K562 (cell line): ENCODE data around the gene SMG5. TPM values are rescaled to one million over a fixed set of nuclear protein-coding genes. Genes with fewer than 3 reads are reported as not detected.

ENCODE experiments used
- ATAC-seq: fragments of 200-7000 bp; cut with Tn5 transposase; 3 replicates; pipeline ENCODE4 v1.9.1; 2020; ENCODE audit warnings: moderate library complexity
- BruUV-seq: library from RNA; stranded (reverse); fragments of 400-500 nt; replicated peaks from 2 replicates; lab custom pipeline; 2021; lab: Mats Ljungman, UMichigan
- CTCF ChIA-PET: fragments of 300-600 bp; formaldehyde crosslinking; extraction: SDS; loops from one replicate; lab custom pipeline; 2021; ENCODE audit warnings: low intra/inter-chr PET ratio; lab: Yijun Ruan, JAX
- POLR2A ChIA-PET: fragments of 300-600, 350-650 bp; sonication (Branson Sonifier 250); formaldehyde crosslinking; extraction: SDS; loops from one replicate; lab custom pipeline; 2021; ENCODE audit warnings: antibody characterized with exemption, inconsistent platforms; lab: Yijun Ruan, JAX
- DNase-seq, 4 experiments: peaks; one replicate each; pipeline versions ENCODE4 v3.0.0 to v3.0.0-alpha.2; 2011 to 2018; ENCODE audit warnings: low spot score in 3 of 4, mixed read lengths in 3 of 4; ENCODE audit errors: extremely low read depth in 1 of 4
- FAIRE-seq: peaks from 2 replicates; lab custom pipeline; 2011; peaks lifted over from hg19 to GRCh38; lab: Jason Lieb, UNC
- H2AFZ ChIP-seq: 2 replicates; pipeline ENCODE4 v1.6.0; 2011; ENCODE audit warnings: low read depth, low read length, control low read depth, inconsistent platforms
- H3K27ac ChIP-seq: fragments of 200-600 bp; 3 replicates; pipeline ENCODE4 v1.8.0; 2011; ENCODE audit warnings: low read depth, mild to moderate bottlenecking, control low read depth, inconsistent platforms, low read length, moderate library complexity, mixed read lengths; ENCODE audit errors: extremely low read depth
- H3K27me3 ChIP-seq, 2 experiments: fragments of 300-600 bp in 1 of 2; 2 replicates in 1 of 2; 3 replicates in 1 of 2; pipeline versions ENCODE4 v1.6.0 to v1.8.0; 2011; ENCODE audit warnings: inconsistent platforms in 2 of 2, low read length in 2 of 2, mild to moderate bottlenecking in 1 of 2, mixed read lengths in 1 of 2, moderate library complexity in 1 of 2; ENCODE audit not compliant: control insufficient read depth in 2 of 2, insufficient read depth in 2 of 2
- H3K36me3 ChIP-seq: fragments of 300-600 bp; 3 replicates; pipeline ENCODE4 v1.8.0; 2011; ENCODE audit warnings: mild to moderate bottlenecking, low read length, inconsistent platforms; ENCODE audit not compliant: control insufficient read depth, insufficient read depth
- H3K4me1 ChIP-seq, 2 experiments: fragments of 200-600 bp in 1 of 2; replicated peaks in 1 of 2; 2 replicates in 1 of 2; 3 replicates in 1 of 2; pipeline versions ENCODE4 v1.5.1 to v1.8.0; 2011; ENCODE audit warnings: inconsistent platforms in 2 of 2, low read length in 2 of 2, mild to moderate bottlenecking in 1 of 2, mixed read lengths in 1 of 2, moderate library complexity in 1 of 2; ENCODE audit not compliant: control insufficient read depth in 2 of 2, insufficient read depth in 2 of 2
- H3K4me2 ChIP-seq: 2 replicates; pipeline ENCODE4 v1.6.1; 2011; ENCODE audit warnings: low read length, control low read depth, inconsistent platforms, mixed read lengths; ENCODE audit not compliant: insufficient read depth
- H3K4me3 ChIP-seq: fragments of 200-600 bp; sonication (generic), shearing (Covaris generic); 2 replicates; pipeline ENCODE4 v1.5.1; 2016; ENCODE audit warnings: control low read depth, inconsistent platforms
- H3K79me2 ChIP-seq: fragments of 200-600 bp; 3 replicates; pipeline ENCODE4 v1.8.0; 2011; ENCODE audit warnings: low read length, inconsistent platforms; ENCODE audit not compliant: control insufficient read depth, insufficient read depth
- H3K9ac ChIP-seq, 2 experiments: 2 replicates each; pipeline versions ENCODE4 v1.6.0 to v1.6.1; 2011; ENCODE audit warnings: low read depth in 2 of 2, low read length in 2 of 2, control low read depth in 1 of 2, inconsistent platforms in 1 of 2, mild to moderate bottlenecking in 1 of 2, mixed read lengths in 1 of 2; ENCODE audit not compliant: insufficient read depth in 1 of 2
- H3K9me1 ChIP-seq: one replicate; pipeline ENCODE4 v1.6.0; 2011; ENCODE audit warnings: inconsistent platforms, mild to moderate bottlenecking, low read length, moderate library complexity; ENCODE audit not compliant: control insufficient read depth, insufficient read depth
- H3K9me3 ChIP-seq: replicated peaks from 2 replicates; pipeline ENCODE4 v1.5.1; 2011; ENCODE audit warnings: low read depth, low read length, inconsistent platforms; ENCODE audit not compliant: control insufficient read depth, insufficient read depth
- H4K20me1 ChIP-seq: replicated peaks from 2 replicates; pipeline ENCODE4 v1.6.1; 2011; ENCODE audit warnings: low read length, inconsistent platforms, mixed read lengths; ENCODE audit not compliant: control insufficient read depth, insufficient read depth
- HDAC3 ChIP-seq: fragments of 450-650 bp; IDR thresholded peaks from 2 replicates; pipeline ENCODE4 v1.6.1; 2018; ENCODE audit warnings: borderline replicate concordance, mild to moderate bottlenecking, moderate library complexity; ENCODE audit not compliant: partially characterized antibody
- HDAC8 ChIP-seq: fragments of 450-650 bp; IDR thresholded peaks from 2 replicates; pipeline ENCODE4 v1.6.1; 2016; ENCODE audit warnings: mild to moderate bottlenecking, missing genetic modification characterization, moderate library complexity, missing compliant biosample characterization
- KAT7 ChIP-seq: sonication (generic); formaldehyde crosslinking; IDR thresholded peaks from 2 replicates; pipeline ENCODE4 v1.8.0; 2022; ENCODE audit warnings: missing genetic modification reagents, mild to moderate bottlenecking, borderline replicate concordance
- PHB2 ChIP-seq: fragments of 450-650 bp; IDR thresholded peaks from 2 replicates; pipeline ENCODE4 v1.6.1; 2017; ENCODE audit warnings: low read depth
- PRMT5 ChIP-seq: sonication (generic); formaldehyde crosslinking; IDR thresholded peaks from 2 replicates; pipeline ENCODE4 v1.5.0; 2020; ENCODE audit warnings: missing genetic modification reagents
- SP2 ChIP-seq: IDR thresholded peaks from 2 replicates; pipeline ENCODE4 v1.6.1; 2011; ENCODE audit warnings: mild to moderate bottlenecking, low read depth, low read length, moderate library complexity; ENCODE audit not compliant: poor library complexity, severe bottlenecking; ENCODE audit errors: extremely low read depth
- ZFX ChIP-seq: sonication (generic); formaldehyde crosslinking; IDR thresholded peaks from 2 replicates; pipeline ENCODE4 v1.8.0; 2022; ENCODE audit warnings: mild to moderate bottlenecking, missing genetic modification reagents, moderate library complexity
- ZNF23 ChIP-seq: fragments of 250-450 bp; sonication (Bioruptor Pico); IDR thresholded peaks from 2 replicates; pipeline ENCODE4 v1.4.0; 2020; ENCODE audit warnings: mild to moderate bottlenecking
- ZNF274 ChIP-seq: IDR thresholded peaks from 2 replicates; pipeline ENCODE4 v1.6.1; 2011; ENCODE audit warnings: low read depth, mild to moderate bottlenecking, low read length, moderate library complexity, borderline replicate concordance
- WGBS: fragments of 100-300 bp; shearing (Covaris generic); methylation state at CpG from one replicate; pipeline ENCODE4 v1.1.6; 2016; ENCODE audit warnings: low coverage, mixed read lengths; ENCODE audit not compliant: insufficient coverage; ENCODE audit errors: missing lambda C conversion rate; 5-methylcytosine and 5-hydroxymethylcytosine counted together
- in situ Hi-C: fragments of 300-500 bp; cut with MboI; formaldehyde crosslinking; loops from 4 replicates; pipeline ENCODE4 v1.15.0; 2018; ENCODE audit warnings: inconsistent platforms, mixed read lengths
- intact Hi-C: fragments of 100-400 bp; cut with micrococcal nuclease; formaldehyde crosslinking; loops from 2 replicates; pipeline ENCODE4 v1.14.2; 2022
- polyA plus RNA-seq, 8 experiments: library from polyadenylated mRNA; depleted of rRNA in 4 of 8; stranded (reverse) in 5 of 8; unstranded in 3 of 8; fragments of >200 nt; fragmentation: Nextera tagmentation in 2 of 8; fragmentation: Illumina TruSeq in 1 of 8; extraction: Ambion mirVana in 2 of 8; extraction: Trizol in 1 of 8; gene quantifications; 2 replicates each; pipeline versions ENCODE4 v1.2.1 to v1.2.3, GENCODE V29; 2011 to 2014; ENCODE audit warnings: inconsistent platforms in 1 of 8, missing spikeins in 1 of 8
- total RNA-seq, 7 experiments: library from RNA; depleted of rRNA in 6 of 7; stranded (reverse); fragments of >200 nt in 6 of 7; fragmentation: Illumina TruSeq in 2 of 7; extraction: Trizol in 2 of 7; gene quantifications; 2 replicates each; pipeline versions ENCODE4 v1.2.1 to v1.2.3, GENCODE V29; 2011 to 2021; ENCODE audit warnings: low replicate concordance in 1 of 7

Gene SMG5
- total and polyA plus RNA-seq, 9 of the 15 experiments (the other 6 are each of a cell fraction or from before 2014, with no cell fraction given), result 1.4 to 85.9 (median 53.0) TPM

DNA sequence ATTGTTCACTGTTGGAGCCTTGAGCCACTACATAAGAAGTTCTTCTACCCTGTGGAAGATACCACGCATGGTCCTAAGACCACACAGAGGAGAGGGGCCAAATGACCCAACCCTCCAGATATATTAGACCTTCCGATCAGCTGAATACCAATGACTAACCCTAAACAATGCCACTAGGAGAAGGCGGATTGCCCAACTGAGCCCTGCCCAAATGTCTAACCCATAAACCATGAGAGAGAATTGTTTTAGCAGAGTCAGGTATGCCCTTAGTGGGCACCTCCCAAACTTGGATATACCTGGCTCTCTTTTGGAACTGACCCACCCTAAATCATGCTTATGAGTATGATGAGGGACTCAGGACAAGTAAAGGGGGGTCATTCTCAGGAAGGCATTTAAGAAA lies 12.3 kb downstream of the SMG5 start:
- in situ Hi-C loops, result no loop called here
- no peak overlapping the region for H3K4me3 ChIP-seq
- H3K9me1 ChIP-seq, result no peaks in the 10 kb centered on the region
- H3K27me3 ChIP-seq, result no peaks in the 10 kb centered on the region
- FAIRE-seq, result no peak
- H2AFZ ChIP-seq, result no peak overlapping the region
- no peaks in the 10 kb centered on the region for H3K79me2 ChIP-seq
- ChIA-PET CTCF (no interaction called here), POLR2A (interaction anchor here (1.1 to 7.5 kb wide), 3 partner anchors 13 to 77 kb away, joined by 3 to 63 read pairs (median 3); partner anchors contain the start of genes SMG5 and TMEM79)
- H3K4me2 ChIP-seq, result no peak overlapping the region
- TF ChIP-seq ZNF23 (CRISPR knock-in tag) (no peak), PHB2 (no peak), PRMT5 (no peak), SP2 (no peak), KAT7 (CRISPR knock-in tag) (no peak), HDAC3 (no peak), ZNF274 (no peak), ZFX (CRISPR knock-in tag) (no peak), HDAC8 (tag) (no peak)
- H3K36me3 ChIP-seq, result peaks cover 95% of the 10 kb centered on the region
- intact Hi-C loops, result no loop called here
- H4K20me1 ChIP-seq, result 0 out of 2 replicates have a peak, but pooled peaks cover 5% of the 10 kb centered on the region
- no peak overlapping the region for H3K27ac ChIP-seq
- ATAC-seq, result no peak
- no peak for DNase-seq
- H3K4me1 ChIP-seq, result no peaks in the 10 kb centered on the region
- 95% methylated on average over 3 of the region's 3 CpGs for WGBS
- no TSS peak for BruUV-seq
- H3K9ac ChIP-seq, result no peak overlapping the region
- no peaks in the 10 kb centered on the region for H3K9me3 ChIP-seq
